ENCODE data around the gene RAB11A.
"Not testable (repeated sequence)": the region's sequence is repeated elsewhere in the genome, so short reads cannot be mapped to it uniquely, and the experiment has no call there.

RAB11A gene

GRCh38 chr15:65845826-65846519 lies 23.3 kb upstream of the RAB11A start:
- DNase-seq = no peak

- no peak for DNase-seq
These were observed 21.3 kb upstream of the RAB11A start for GRCh38 chr15:65847989-65848388.

- DNase-seq = no peak
These were observed 17.3 kb upstream of the RAB11A start for GRCh38 chr15:65851981-65852380.

- peak; percentile 75 for DNase-seq
These were observed 12.4 kb upstream of the RAB11A start for GRCh38 chr15:65856821-65857455.

- DNase-seq = no peak
These were observed 11.4 kb upstream of the RAB11A start for GRCh38 chr15:65857718-65858402.

- peak; percentile 66 for DNase-seq
These were observed 6.6 kb upstream of the RAB11A start for GRCh38 chr15:65862682-65863081.

GRCh38 chr15:65863106-65863505 lies 6.2 kb upstream of the RAB11A start:
- DNase-seq = no peak

- no peak for DNase-seq
These were observed 2.0 kb upstream of the RAB11A start for GRCh38 chr15:65867244-65867643.

- DNase-seq = not testable (repeated sequence)
These were observed 1.4 kb upstream of the RAB11A start for GRCh38 chr15:65867933-65868332.

- DNase-seq = no peak
These were observed 655 bp upstream of the RAB11A start for GRCh38 chr15:65868546-65869125.

GRCh38 chr15:65869954-65870871 lies 922 bp downstream of the RAB11A start:
- peak; percentile 34 for DNase-seq

GRCh38 chr15:65870889-65871533 lies 1.7 kb downstream of the RAB11A start:
- DNase-seq = no peak

- DNase-seq = not testable (repeated sequence)
These were observed 2.6 kb downstream of the RAB11A start for GRCh38 chr15:65871886-65872285.

- DNase-seq = not testable (repeated sequence)
These were observed 3.3 kb downstream of the RAB11A start for GRCh38 chr15:65872596-65872995.

GRCh38 chr15:65873256-65873655 lies 4.0 kb downstream of the RAB11A start:
- DNase-seq = no peak

GRCh38 chr15:65875458-65875857 lies 6.2 kb downstream of the RAB11A start:
- no peak for DNase-seq

- no peak for DNase-seq
These were observed 8.5 kb downstream of the RAB11A start for GRCh38 chr15:65877749-65878148.

GRCh38 chr15:65881766-65882434 lies 12.6 kb downstream of the RAB11A start:
- DNase-seq = no peak

- no peak for DNase-seq
These were observed 14.3 kb downstream of the RAB11A start for GRCh38 chr15:65883571-65883970.

GRCh38 chr15:65884511-65884910 lies 15.2 kb downstream of the RAB11A start:
- DNase-seq = no peak

- no peak for DNase-seq
These were observed 16.5 kb downstream of the RAB11A start for GRCh38 chr15:65885668-65886218.

All from stimulated activated naive CD4-positive, alpha-beta T cell treated with Interleukin-2 at 50 U/mL for 16 hours (primary cell).